Measurements from ENCODE around the gene FZR1. TPM values are rescaled to one million over a fixed set of nuclear protein-coding genes. Genes with fewer than 3 reads are reported as not detected.

FZR1 gene
- polyA plus RNA-seq, 1 experiment: 21.2 TPM

- no peaks in the 10 kb centered on the region for H3K27me3 ChIP-seq (ENCODE audit: control insufficient read depth, insufficient read depth, low read length)
- no peaks in the 10 kb centered on the region; the same call in 1 of the 2 replicates for H3K9me3 ChIP-seq (ENCODE audit: control insufficient read depth, insufficient read depth, low read length)
- ChIA-PET CTCF (interaction anchor here (1.3 kb wide), 1 partner anchor 14 kb away, joined by 5 read pairs; no protein-coding TSS in a partner anchor), POLR2A (interaction anchor here (0.9 kb wide), 1 partner anchor 20 kb away, joined by 3 read pairs; no protein-coding TSS in a partner anchor)
- H3K4me3 ChIP-seq (ENCODE audit: low read depth, low read length): no peak overlapping the region
- DNase-seq (ENCODE audit: low read depth, low spot score): peak; percentile 58
- peak overlapping the region; percentile 39 for H3K27ac ChIP-seq (ENCODE audit: low read depth, low read length)
- no peak for TF ChIP-seq CTCF (IDR thresholded peaks at IDR 0.05; ENCODE audit: low read depth, low read length)
These were observed 46.8 kb upstream of the FZR1 start for GRCh38 chr19:3459089-3459881.

- TF ChIP-seq CTCF (IDR thresholded peaks at IDR 0.05; ENCODE audit: low read depth, low read length): no peak
- H3K27ac ChIP-seq (ENCODE audit: low read depth, low read length): peak overlapping the region; percentile 39
These were observed 46.0 kb upstream of the FZR1 start for GRCh38 chr19:3459965-3460582.

GRCh38 chr19:3462991-3463713, 43.0 kb upstream of the FZR1 start:
- Histone ChIP-seq H3K4me3 (ENCODE audit: low read depth, low read length) (no peak overlapping the region), H3K27me3 (ENCODE audit: control insufficient read depth, insufficient read depth, low read length) (no peaks in the 10 kb centered on the region), H3K27ac (ENCODE audit: low read depth, low read length) (no peak overlapping the region), H3K9me3 (ENCODE audit: control insufficient read depth, insufficient read depth, low read length) (peaks cover 6% of the 10 kb centered on the region)
- ChIA-PET CTCF (no interaction called here), POLR2A (no interaction called here)
- no peak for TF ChIP-seq CTCF (IDR thresholded peaks at IDR 0.05; ENCODE audit: low read depth, low read length)
- no peak for DNase-seq (ENCODE audit: low read depth, low spot score)

More at GRCh38 chr19:3459965-3460582, 46.0 kb upstream of the FZR1 start:
- H3K27me3 ChIP-seq (ENCODE audit: control insufficient read depth, insufficient read depth, low read length): no peaks in the 10 kb centered on the region
- POLR2A ChIA-PET: no interaction called here
- DNase-seq (ENCODE audit: low read depth, low spot score): no peak
- no peaks in the 10 kb centered on the region; the same call in 1 of the 2 replicates for H3K9me3 ChIP-seq (ENCODE audit: control insufficient read depth, insufficient read depth, low read length)
- CTCF ChIA-PET: interaction anchor here (1.3 kb wide), 1 partner anchor 13 kb away, joined by 5 read pairs; no protein-coding TSS in a partner anchor
- H3K4me3 ChIP-seq (ENCODE audit: low read depth, low read length): no peak overlapping the region

GRCh38 chr19:3463714-3464586, 42.2 kb upstream of the FZR1 start:
- no peak for TF ChIP-seq CTCF (IDR thresholded peaks at IDR 0.05; ENCODE audit: low read depth, low read length)
- Histone ChIP-seq H3K9me3 (ENCODE audit: control insufficient read depth, insufficient read depth, low read length) (peaks cover 6% of the 10 kb centered on the region), H3K4me3 (ENCODE audit: low read depth, low read length) (no peak overlapping the region), H3K27ac (ENCODE audit: low read depth, low read length) (no peak overlapping the region), H3K27me3 (ENCODE audit: control insufficient read depth, insufficient read depth, low read length) (no peaks in the 10 kb centered on the region)
- DNase-seq (ENCODE audit: low read depth, low spot score): no peak
- POLR2A ChIA-PET: interaction anchor here (0.5 to 0.6 kb wide), 2 partner anchors 14 to 93 kb away, joined by 3 to 5 read pairs; no protein-coding TSS in a partner anchor
- CTCF ChIA-PET: interaction anchor here (0.6 to 1.1 kb wide), 3 partner anchors 9 to 254 kb away, joined by 3 to 9 read pairs (median 4); no protein-coding TSS in a partner anchor

Data from AG04450 (cell line).